Pancreas (tissue), 10 donors: ENCODE results near the gene COL19A1. TPM values are rescaled to one million over a fixed set of nuclear protein-coding genes. Genes with fewer than 3 reads are reported as not detected.

Experiments
- ATAC-seq, 4 donors: fragments of 200-7000 bp; cut with Tn5 transposase; one replicate each; pipeline versions ENCODE4 v1.8.0 to v1.9.1; 2020; ENCODE audit warnings: mild to moderate bottlenecking in 4 of 4, moderate library complexity in 4 of 4
- DNase-seq, 6 donors: peaks; one replicate each; pipeline ENCODE4 v3.0.0-alpha.2; 2020
- FAIRE-seq: peaks from 2 replicates; lab custom pipeline; 2012; peaks lifted over from hg19 to GRCh38; lab: Jason Lieb, UNC
- H3K27ac ChIP-seq, 4 donors: fragments of 200-600 bp; sonication (generic); 1 replicate in 3 of 4; 2 replicates in 1 of 4; pipeline versions ENCODE4 v1.5.0 to v1.8.0; 2020
- H3K27me3 ChIP-seq, 4 donors: fragments of 200-600 bp; one replicate each; pipeline ENCODE4 v1.8.0; 2021
- H3K36me3 ChIP-seq, 3 donors: fragments of 200-600 bp; sonication (generic) in 1 of 3; one replicate each; pipeline versions ENCODE4 v1.5.0 to v1.8.0; 2020 to 2021
- H3K4me1 ChIP-seq, 3 donors: fragments of 200-600 bp; one replicate each; pipeline ENCODE4 v1.8.0; 2021
- H3K4me3 ChIP-seq, 4 donors: fragments of 200-600 bp; sonication (generic) in 2 of 4; one replicate each; pipeline versions ENCODE4 v1.5.0 to v1.8.0; 2020 to 2021
- H3K9me3 ChIP-seq, 4 donors: fragments of 200-600 bp; one replicate each; pipeline ENCODE4 v1.8.0; 2021
- CTCF ChIP-seq, 4 donors: fragments of 200-600 bp; sonication (generic) in 3 of 4; IDR thresholded peaks; one replicate each; pipeline versions ENCODE4 v1.5.0 to v1.8.0; 2021; ENCODE audit warnings: antibody characterized with exemption in 4 of 4
- WGBS, 2 donors: extraction: QIAGEN DNeasy Blood & Tissue Kit; methylation state at CpG; one replicate each; pipeline ENCODE4 v1.1.7; 2013; 5-methylcytosine and 5-hydroxymethylcytosine counted together
- intact Hi-C, 3 donors: fragments of 100-400 bp; cut with DNase I; formaldehyde crosslinking; loops; one replicate each; pipeline versions ENCODE4 v1.11.1 to v1.14.2; 2022
- polyA plus RNA-seq, 2 donors: library from polyadenylated mRNA; stranded (reverse); fragments of 200-250 nt; gene quantifications; one replicate each; pipeline ENCODE4 v1.2.3, GENCODE V29; 2013
- total RNA-seq, 6 donors: library from RNA; stranded (reverse); fragmentation: NEBNext Ultra II Directional in 4 of 6; extraction: Animal tissue kit (Norgen Biotek cat#: 25700) in 4 of 6; gene quantifications; one replicate each; pipeline versions ENCODE4 v1.2.1 to v1.2.4, GENCODE V29; 2021 to 2023
- donor health status: healthy with polysubstance abuse.
- donor health status: DM: no; HTN: no; CAD: no; lungs with moderate emphysema.
- donor health status: DM: no; HTN: no; CAD: no.
- donor health status: control.
- donor health status: control.
- donor health status: Bipolar disorder and iron deficiency.
- donor health status: DM: yes; HTN: yes; CAD: no.
- donor health status: DM: no; HTN: no; CAD: no.
- donor health status: DM: no; HTN: no; CAD: no.
- donor health status: DM: yes; HTN: yes; CAD: no.

COL19A1 gene
- total RNA-seq (under 1 TPM; 0.20 to 0.86 (median 0.54) TPM), polyA plus RNA-seq (under 1 TPM; 0.04 to 0.19 TPM)

DNA sequence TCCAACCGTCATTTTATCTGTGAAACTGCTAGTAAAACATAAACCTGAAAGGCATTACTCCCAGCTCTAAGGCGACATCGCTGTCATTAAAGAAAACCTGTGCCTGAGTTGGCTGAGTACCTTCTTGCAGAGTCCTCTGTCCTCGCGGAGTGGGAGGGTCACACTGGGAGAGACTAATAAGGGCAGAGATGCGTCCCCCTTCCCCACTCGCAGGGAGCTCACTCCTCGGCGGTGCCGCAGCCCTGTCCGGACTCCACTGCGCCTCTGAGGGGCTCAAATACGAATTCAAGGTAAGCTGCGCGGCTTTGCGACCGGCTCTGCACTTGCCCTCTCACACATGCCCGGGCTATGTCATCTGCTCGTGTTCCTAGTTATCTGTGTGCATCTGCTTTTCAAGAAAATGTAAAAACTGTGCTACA is at the start of gene COL19A1:
Gene COL19A1, plus strand, starts transcription at position 206 of the 419 bp plus-strand sequence. CDS start 13,012 bp downstream, outside the sequence.
- Histone ChIP-seq H3K4me3 (peak within 1 kb of the TSS; percentile 38 to 73 (median 63)), H3K4me1 (no peaks in the 10 kb centered on the region), H3K27ac (peak within 1 kb of the TSS in 1 of 4 donors; percentile 15), H3K27me3 (no peaks in the 10 kb centered on the region), H3K36me3 (no peaks in the 10 kb centered on the region), H3K9me3 (no peaks in the 10 kb centered on the region)
- TF ChIP-seq CTCF (IDR thresholded peaks at IDR 0.05), result no peak
- WGBS, 2 donors, result 1 to 2% methylated on average over 19 of the region's 19 CpGs
- intact Hi-C loops, result no loop called here
- ATAC-seq (peak; percentile 42 to 74 (median 68)), DNase-seq (peak; percentile 7 to 68 (median 26)), FAIRE-seq (no peak)

GRCh38 chr6:69816569-69816968 is 49.8 kb upstream of the COL19A1 start:
- intact Hi-C loops, result no loop called here
- no peak for FAIRE-seq

GRCh38 chr6:69817358-69817757 is 49.0 kb upstream of the COL19A1 start:
- intact Hi-C loops, result no loop called here
- TF ChIP-seq CTCF (IDR thresholded peaks at IDR 0.05), result no peak
- DNase-seq (no peak), ATAC-seq (no peak), FAIRE-seq (no peak)
- no peak overlapping the region for H3K4me3 ChIP-seq
- H3K9me3 ChIP-seq, result no peaks in the 10 kb centered on the region
- H3K27ac ChIP-seq, result no peak overlapping the region
- H3K27me3 ChIP-seq, result no peaks in the 10 kb centered on the region
- no peaks in the 10 kb centered on the region for H3K36me3 ChIP-seq
- peaks cover 0 to 25% (median 18%) of the 10 kb centered on the region in 3 donors for H3K4me1 ChIP-seq

More at GRCh38 chr6:69816569-69816968, 49.8 kb upstream of the COL19A1 start:
- no peak for ATAC-seq
- Histone ChIP-seq H3K27me3 (no peaks in the 10 kb centered on the region), H3K9me3 (no peaks in the 10 kb centered on the region), H3K4me1 (peaks cover 0 to 25% (median 18%) of the 10 kb centered on the region in 3 donors), H3K36me3 (no peaks in the 10 kb centered on the region), H3K27ac (no peak overlapping the region), H3K4me3 (no peak overlapping the region)
- TF ChIP-seq CTCF (IDR thresholded peaks at IDR 0.05), result no peak
- 80 to 95% methylated on average over 3 of the region's 3 CpGs for WGBS, 2 donors
- DNase-seq, result no peak

GRCh38 chr6:69818223-69818930 is 48.0 kb upstream of the COL19A1 start:
- Histone ChIP-seq H3K4me1 (peaks cover 0 to 25% (median 18%) of the 10 kb centered on the region in 3 donors), H3K27ac (no peak overlapping the region), H3K4me3 (no peak overlapping the region), H3K27me3 (no peaks in the 10 kb centered on the region), H3K9me3 (no peaks in the 10 kb centered on the region), H3K36me3 (no peaks in the 10 kb centered on the region)
- DNase-seq (no peak), ATAC-seq (peak; percentile 31 to 64 (median 46)), FAIRE-seq (no peak)
- WGBS, 2 donors, result 35 to 42% methylated on average over 2 of the region's 2 CpGs
- intact Hi-C loops, result no loop called here
- TF ChIP-seq CTCF (IDR thresholded peaks at IDR 0.05), result no peak

DNA sequence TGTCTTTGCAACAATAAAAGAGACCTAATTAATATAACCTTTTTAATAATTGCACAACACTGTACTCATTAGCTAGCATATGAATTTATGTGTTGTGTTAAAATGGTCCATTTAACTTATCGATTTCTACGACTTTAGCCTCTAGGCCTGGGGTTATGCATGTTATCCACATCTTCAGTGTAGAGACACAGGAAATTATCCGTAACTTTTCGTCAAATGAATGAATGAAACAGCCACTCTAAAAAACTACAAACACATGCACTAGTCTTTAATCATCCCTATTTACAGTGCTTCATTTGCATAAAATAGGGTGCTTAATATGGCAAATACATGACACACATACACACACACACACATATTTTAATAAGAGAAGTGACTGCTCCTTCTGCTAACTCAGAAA is 47.2 kb upstream of the COL19A1 start:
- H3K27ac ChIP-seq, result no peak overlapping the region
- TF ChIP-seq CTCF (IDR thresholded peaks at IDR 0.05), result no peak
- no peak for ATAC-seq
- DNase-seq, result no peak
- intact Hi-C loops, result no loop called here
- no peaks in the 10 kb centered on the region for H3K36me3 ChIP-seq
- no peak overlapping the region for H3K4me3 ChIP-seq
- 92 to 96% methylated on average over 4 of the region's 4 CpGs for WGBS, 2 donors
- peaks cover 0 to 25% (median 18%) of the 10 kb centered on the region in 3 donors for H3K4me1 ChIP-seq
- no peak for FAIRE-seq
- H3K9me3 ChIP-seq, result no peaks in the 10 kb centered on the region
- no peaks in the 10 kb centered on the region for H3K27me3 ChIP-seq
